Kidney capillary endothelial cell (primary cell): ENCODE data around the gene CCDC66.
"Not testable (repeated sequence)": the region's sequence is repeated elsewhere in the genome, so short reads cannot be mapped to it uniquely, and the experiment has no call there.

Source experiments
- DNase-seq: peaks from one replicate; pipeline ENCODE4 v3.0.0-alpha.2; 2018; ENCODE audit warnings: low spot score

Gene CCDC66

DNA sequence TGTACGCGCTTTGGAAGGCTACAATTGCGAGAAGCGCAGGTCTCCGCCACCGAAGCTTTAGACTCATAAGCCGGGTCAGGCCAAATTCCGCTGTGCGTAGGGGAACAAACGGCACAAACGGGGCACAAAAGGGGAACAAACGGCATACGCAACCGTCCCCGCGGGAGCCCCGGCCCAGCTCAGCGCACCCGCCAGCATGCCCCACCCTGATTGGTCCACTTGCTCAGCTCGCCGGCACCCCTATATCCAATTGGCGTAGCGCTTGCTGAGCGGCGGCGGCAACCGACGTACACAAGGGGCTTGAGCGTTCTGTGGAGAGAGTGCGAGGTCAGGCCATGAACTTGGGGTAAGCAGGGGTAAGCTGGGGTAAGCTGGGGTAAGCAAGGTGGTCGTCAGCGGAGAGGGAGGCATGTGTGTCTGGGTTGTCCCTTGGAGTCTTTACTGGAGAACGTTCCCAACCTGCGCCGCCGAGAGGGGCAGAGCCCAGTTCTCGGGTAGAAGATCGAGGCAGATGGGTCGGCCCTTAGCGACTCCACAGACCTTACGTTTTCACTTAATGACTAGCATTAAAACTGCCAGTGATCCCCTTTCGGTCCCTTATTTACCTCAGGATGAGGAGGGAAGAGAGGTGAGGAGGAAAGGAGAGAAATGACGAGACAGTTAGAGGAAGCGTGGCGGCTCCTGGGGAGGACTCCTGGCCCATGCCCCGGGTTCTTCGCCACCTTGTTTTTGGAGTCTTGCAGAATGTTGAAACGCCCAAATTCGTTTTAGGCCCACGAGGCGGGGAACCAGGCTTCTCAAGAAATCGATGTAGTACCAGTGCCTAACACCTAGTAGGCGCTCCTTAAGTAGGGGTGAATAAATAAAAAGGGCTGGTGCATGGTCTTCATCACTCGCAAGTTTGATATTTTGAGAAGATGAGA is at the start of gene CCDC66:
CCDC66 (plus strand) TSS at position 268 of the 923 bp plus-strand sequence; CDS start at position 336, 68 bp downstream.
- DNase-seq = peak; percentile 89

DNA sequence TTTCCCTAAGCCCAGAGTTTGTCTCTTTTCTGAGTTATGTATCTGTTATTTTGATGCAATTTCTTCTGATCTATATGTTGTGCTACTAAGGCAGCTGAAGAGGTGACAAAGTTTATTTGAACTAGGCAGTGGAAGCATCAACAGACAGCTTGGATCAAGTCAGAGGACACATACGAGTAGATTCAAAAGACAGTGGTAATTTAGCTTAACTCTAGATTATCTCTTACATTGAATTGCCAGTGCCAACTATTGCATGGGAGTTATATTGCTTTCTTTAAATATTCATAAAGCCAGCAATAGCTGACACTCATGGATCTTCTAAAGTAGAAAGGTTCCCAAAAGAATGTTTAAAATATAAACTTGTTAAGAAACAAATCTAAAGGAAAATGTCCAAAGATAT is 37.3 kb upstream of the CCDC66 start:
- DNase-seq = no peak

DNA sequence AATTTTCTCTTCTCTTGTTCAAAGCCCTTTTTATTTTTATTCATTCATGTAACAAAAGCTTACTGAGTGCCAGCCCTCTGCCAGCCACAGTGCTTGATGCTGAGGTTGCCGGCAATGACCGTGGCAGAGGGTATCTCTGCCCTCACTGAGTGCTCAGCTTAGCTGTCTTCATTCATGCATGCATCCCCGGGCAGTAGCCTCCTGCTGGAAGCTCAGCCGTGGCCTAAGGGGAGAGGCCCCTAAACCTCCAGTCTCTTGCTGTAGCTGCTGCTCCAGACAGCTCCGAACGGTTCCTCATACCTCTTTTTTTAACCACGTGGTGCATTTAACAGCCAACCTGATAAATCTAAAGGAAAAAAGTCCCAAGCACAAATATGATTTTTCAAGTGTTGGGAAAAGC is 34.6 kb upstream of the CCDC66 start:
- DNase-seq = no peak

DNA sequence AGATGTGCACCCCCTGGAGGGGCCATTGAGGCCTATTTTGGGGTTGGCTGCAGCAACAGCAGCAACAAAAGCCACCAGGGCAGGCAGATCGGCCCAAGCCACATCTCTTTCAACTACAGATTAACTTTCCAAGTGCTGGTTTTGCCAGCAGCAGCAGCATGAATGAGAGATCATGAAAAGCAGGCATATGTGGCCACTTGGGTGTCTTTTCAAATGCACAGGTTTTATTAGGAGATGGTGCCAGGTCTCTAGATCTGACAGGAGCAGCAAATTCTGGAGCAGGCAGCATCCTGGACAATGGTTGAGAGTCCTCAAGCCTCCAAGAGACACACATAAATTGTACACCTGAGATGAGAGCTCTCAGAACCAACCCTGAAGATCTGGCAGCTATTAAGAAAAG is 31.7 kb upstream of the CCDC66 start:
- no peak for DNase-seq

DNA sequence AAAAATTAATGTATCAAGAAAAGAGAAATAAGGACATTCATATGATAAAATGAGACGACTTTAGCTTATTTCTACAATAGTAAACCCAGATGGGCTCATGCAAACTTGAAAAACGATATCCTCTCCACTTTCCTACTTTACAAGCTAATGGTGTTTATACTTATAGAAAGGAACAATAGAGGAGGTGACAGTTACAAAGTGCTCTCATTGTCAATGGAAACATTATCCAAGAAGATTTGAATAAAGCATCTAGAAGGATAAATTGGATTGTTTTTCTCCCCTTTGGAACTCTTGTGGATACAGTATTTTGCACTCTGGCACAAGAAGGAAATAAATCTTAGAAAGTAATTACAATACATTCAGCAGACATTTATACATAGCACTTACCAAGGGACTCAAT is 20.2 kb upstream of the CCDC66 start:
- no peak for DNase-seq

DNA sequence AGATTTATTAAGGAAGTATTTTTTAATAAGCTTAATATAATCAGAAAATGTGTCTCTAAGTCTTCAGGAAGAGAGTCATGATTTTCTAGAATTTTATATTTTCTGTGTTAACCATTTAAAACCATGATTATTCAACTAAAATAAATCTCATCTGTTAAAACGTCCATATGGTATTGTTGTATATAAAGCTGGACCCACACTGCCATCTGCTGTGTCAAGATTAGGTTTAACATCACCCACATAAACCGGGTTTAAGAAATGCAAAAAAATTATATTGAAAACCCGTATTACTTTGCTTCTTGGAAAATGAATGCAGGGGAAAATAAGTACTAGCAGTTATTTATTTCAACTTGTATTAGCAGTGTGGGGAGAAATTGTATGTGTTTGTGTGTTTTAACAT is 9.5 kb upstream of the CCDC66 start:
- no peak for DNase-seq

DNA sequence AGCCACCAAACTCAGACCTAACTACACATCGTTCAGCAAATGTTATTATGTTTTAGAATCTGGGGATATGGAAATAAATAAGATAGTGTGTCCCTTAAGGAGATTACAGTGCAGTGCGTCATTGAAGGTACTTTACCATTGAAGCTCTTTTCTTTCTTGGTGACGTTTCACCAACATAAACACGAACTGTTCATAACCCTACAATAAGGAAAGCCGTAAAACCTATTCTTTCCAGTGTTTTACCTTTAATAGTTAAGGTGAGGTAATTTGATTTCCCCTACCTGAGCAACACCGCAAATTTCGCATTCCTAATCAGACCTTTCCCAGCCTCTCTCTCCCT is 826 bp downstream of the CCDC66 start:
- DNase-seq = no peak

DNA sequence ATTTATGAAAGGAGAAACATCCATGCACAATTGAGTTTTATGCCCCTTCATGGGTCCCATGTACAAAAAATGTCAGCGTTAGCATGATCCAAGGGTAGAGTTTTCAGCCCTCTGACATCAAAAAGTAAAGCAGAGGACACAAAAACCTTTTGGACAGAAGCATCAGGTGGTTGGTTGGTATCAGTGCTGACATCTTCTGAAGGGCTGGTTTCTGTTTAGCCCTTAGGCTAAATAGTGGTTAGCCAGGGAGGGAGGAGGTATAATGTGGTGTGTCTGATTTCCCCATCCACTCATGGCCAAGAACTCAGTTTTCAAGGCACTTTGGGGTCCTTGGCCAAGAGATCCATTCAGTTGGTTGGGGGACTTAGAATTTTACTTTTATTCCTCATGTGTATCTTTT is 16.5 kb downstream of the CCDC66 start:
- no peak for DNase-seq

DNA sequence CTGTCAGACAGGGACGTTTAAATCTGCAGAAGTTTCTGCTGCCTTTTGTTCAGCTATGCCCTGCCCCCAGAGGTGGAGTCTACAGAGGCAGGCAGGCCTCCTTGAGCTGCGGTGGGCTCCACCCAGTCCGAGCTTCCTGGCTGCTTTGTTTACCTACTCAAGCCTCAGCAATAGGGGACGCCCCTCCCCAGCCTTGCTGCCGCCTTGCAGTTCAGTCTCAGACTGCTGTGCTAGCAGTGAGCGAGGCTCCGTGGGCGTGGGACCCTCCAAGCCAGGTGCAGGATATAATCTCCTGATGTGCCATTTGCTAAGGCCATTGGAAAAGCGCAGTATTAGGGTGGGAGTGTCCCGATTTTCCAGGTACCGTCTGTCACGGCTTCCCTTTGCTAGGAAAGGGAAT is 25.0 kb downstream of the CCDC66 start:
- DNase-seq = not testable (repeated sequence)

DNA sequence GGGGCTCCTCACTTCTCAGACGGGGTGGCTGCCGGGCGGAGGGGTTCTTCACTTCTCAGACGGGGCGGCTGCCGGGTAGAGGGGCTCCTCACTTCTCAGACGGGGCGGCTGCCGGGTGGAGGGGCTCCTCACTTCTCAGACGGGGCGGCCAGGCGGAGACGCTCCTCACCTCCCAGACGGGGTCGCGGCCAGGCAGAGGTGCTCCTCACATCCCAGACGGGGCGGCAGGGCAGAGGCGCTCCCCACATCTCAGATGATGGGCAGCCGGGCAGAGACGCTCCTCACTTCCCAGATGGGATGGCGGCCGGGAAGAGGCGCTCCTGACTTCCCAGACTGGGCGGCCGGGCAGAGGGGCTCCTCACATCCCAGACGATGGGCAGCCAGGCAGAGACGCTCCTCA is 27.3 kb downstream of the CCDC66 start:
- not testable (repeated sequence) for DNase-seq

DNA sequence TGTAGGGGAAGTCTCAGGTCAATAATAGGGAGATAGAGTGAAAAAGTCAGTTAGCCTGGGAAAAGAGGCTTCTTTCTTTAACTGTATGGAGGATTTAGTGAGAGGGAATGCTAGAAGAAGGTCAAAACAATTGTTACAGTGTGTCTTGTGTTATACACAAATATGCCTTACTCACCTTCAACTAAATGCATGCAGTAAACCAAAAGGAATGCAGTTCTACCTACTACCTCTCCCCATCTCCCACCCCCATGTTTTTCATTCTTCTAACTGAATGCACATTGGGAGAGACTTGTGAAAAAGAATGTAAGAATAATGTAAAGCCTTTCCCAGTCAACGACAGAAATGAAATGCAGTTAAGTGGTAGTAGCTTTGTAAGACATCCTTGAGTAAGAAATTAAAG is 33.8 kb downstream of the CCDC66 start:
- DNase-seq = no peak

DNA sequence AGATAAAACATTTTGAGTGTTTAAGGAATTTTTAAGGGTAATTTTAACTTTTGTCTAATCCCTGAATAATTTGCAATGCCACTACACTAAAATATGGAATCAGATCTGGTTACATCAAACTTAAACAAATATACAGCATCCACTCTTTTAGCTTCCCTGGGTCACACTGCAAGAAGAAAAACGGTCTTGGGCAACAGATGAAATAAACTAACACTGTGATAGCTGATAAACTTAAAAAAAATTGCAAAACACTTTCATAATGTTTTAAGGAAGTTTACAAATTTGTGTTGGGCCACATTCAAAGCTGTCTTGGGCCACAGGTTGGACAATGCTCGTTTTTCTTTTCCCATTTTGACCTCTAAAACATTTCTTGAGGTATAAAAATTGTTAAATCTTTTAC is 34.3 kb downstream of the CCDC66 start:
- DNase-seq = no peak

DNA sequence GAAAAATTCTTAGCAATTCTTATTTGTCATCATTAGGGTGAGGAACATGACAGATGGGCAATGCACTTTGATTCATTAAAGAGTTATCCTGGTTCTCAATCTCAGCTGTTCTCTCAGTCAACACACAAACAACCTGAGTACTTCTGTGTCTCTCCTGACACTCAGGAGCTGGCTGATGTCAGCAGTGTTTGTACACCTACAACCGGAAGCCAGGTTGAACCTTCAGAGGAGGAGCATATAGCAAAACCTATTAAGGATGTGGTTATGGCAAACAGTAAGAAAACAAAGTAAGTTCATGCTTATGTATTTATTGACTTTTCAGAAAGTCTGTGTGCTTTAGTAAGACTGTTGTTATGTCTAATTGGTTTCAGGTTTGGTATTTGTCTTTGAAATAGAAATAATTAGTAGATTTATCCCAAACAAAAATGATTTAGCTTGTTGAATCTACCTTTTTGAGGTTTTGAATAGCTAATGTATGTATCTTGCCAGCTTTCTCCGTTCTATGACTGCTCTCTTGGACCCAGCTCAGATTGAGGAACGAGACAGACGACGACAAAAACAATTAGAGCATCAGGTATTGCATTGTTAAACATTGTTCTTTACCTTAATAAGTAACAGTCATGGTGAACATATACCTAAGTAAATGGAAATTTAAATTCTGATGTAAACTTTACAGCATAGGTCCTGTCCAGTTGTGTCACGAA is 36.6 kb downstream of the CCDC66 start:
- no peak for DNase-seq

DNA sequence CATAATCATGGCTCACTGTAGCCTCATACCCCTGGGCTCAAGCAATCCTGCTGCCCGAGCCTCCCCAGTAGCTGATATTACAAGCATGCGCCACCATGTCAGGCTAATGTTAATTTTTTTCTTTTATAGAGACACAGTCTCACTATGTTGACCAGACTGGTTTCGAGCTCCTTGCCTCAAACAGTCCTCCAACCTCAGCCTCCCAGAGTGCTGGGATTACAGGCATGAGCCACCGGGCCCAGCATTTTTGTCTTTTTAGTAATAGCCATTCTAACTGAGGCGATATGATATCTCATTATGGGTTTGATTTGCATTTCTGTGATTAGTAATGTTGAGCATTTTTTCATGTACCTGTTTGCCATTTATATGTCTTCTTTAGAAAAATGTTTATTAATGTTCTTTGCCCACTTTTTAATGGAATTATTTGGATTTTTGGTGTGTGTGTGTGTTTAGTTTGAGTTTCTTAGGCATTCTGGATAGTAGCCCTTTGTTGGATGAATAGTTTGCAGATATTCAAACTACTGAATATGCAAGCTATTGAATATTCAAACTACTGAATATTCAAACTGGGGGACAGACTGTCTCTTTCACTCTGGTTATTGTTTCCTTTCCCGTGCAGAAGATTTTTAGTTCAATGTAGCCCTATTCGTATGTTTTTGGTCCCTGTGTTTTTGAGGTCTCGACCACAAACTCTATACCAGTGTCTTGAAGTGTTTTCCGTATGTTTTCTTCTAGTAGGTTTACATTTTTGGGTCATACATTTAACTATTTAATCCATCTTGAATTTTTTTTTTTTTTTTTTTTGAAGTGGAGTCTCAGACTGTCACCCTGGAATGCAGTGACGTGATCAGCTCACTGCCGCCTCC is 39.2 kb downstream of the CCDC66 start:
- no peak for DNase-seq

DNA sequence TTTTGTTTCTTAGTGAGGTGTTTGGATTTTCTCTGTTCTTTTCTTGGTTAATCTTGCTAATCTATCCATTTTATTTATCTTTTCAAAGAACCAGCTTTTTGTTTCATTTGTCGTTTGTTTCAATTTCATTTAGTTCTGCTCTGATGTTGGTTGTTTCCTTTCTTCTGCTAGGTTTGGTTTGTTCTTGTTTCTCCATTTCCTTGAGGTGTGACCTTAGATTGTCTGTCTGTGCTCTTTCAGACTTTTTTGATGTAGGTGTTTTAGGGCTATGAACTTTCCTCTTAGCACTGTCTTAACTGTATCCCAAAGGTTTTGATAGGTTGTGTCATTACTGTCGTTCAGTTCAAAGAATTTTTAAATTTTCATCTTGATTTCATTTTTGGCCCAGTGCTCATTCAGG is 51.5 kb downstream of the CCDC66 start:
- not testable (repeated sequence) for DNase-seq

DNA sequence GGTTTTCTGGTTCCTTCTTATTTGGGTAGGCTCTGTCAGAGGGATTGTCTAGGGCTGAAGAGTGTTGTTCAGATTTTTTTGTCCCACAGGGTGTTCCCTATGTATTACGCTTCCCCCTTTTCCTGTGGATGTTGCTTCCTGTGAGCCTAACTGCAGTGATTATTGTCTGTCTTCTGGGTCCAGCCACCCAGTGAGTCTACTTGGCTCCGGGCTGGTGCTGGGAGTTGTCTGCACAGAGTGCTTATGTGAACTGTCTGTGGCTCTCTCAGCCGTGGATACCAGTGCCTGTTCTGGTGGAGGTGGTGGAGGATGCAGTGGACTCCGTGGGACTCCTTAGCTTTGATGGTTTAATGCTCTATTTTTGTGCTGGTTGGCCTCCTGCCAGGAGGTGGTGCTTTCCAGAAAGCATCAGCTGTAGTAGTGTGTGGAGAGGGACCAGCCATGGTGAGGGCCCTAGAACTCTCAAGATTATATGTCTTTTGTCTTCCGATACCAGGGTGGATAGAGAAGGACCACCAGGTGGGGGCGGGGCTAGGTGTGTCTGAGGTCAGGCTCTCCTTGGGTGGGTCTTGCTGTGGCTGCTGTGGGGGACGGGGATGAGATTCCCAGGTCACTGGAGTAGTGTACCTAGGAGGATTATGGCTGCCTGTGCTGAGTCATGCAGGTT is 53.8 kb downstream of the CCDC66 start:
- no peak for DNase-seq

DNA sequence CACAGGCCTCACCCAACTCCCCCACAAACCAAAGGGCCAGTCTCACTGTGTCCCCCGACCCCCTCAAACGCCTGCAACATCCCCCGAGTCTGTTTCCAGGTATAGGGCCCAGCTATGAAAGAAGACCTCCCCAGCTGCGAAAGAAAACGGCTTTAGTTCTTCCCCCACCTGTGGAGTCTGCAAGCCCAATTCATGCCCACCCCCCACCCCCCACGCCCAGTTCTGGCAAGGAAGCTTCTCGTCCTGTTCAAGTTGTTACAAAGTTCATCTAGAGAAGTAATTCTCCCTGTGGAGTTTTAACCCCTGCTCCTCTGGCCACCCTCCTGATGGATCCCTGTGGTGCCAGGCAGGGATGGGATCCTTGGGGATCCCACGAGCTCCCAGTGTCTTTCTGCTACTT is 54.4 kb downstream of the CCDC66 start:
- DNase-seq = no peak

DNA sequence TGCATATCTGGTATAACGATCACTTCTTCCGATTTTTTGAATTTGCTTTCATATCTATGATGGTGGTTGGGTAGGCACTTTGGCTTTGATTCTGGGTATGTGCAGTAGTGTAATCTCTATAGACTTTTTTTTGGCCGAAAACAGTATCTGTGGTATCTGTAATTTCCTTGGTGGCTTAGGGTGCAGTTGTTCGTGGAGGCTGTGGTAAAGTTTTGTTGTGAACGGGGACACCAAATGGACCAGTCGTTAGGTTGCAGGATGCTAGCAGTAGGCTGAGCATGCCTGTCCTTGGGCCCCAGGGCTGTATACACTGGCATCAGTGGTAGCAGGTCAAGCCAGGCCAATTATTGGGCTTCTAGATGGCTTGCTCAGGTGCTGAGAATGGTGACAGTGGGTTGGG is 55.2 kb downstream of the CCDC66 start:
- DNase-seq = no peak

DNA sequence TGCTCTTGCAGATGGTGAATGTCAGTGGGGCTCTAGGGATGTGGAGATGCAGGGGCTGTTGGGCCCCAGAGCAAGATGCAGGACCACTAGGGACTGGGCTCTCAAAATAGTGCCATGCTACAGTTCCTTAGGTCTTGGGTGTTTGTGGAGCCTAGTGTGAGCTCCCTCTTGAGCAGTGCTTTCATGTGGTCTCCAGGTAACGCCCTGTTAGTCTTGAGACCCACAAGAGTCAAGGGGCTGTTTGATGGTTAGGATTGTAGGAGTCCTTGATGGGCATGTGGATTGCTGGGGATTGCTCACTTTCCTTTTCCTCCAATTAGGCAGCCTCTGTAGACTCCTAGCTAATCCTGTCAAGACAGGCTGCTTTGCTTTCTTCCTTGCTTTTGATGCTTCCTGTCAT is 56.0 kb downstream of the CCDC66 start:
- DNase-seq = no peak

DNA sequence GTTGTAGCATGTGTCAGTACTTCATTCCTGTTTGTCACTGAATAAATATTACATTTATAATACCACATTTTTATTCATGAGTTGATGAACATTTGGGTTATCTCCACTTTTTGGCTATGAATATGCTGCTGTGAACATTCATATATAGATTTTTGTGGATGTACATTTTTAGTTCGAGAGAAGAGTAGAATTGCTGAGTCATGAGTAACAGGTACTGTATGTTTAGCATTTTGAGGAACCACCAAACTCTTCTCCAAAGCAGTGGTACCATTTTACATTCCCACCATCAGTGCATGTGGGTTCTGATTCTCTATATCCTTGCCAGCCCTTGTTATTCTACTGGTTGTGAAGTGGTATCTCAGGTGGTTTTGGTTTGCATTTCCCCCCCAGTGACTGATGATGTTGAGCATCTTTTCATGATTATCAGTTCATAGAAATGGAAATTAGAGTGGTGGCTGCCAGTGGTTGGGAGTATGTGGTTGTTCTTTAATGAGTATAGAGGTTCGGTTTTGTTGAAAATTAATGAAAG is 59.6 kb downstream of the CCDC66 start:
- DNase-seq = no peak

DNA sequence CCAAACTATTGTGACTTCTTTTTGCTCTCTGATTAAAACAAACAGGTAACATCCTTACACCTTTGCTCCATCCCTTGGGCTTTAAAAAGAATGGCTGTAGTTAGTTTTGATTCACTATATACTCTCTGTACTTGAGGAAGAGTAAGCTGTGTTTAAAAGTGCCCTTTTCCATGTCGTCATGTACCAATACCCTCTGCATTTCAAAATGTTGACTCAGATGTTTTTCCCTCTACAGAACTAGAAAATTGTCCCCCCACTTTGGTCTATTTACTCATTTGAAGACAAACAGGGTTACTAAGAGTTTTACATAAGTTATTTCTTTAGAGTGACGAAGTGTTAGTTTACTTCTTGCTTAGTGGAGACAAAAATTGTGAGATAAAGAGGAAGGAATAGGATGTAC is 63.4 kb downstream of the CCDC66 start:
- no peak for DNase-seq

DNA sequence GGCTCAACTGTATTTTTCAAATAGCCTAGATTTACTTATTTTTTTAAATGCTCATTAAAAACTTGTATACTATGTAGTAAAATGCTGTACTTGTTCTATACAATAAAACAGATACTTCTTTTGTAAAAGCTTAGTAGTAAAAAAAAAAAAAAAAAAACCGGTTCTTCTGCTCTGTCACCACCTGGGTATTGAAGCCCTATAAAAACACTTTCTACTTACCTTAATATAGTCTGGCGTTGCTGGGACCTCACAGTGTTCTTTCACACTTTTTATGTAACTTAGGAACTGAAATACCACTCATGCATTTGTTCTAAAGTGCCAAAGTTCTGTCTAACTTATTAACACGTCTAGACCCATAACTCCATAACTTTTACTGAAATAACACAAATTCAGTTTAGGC is 64.7 kb downstream of the CCDC66 start:
- DNase-seq = no peak
